Right renal pelvis (tissue), 4 donors: Measurements from ENCODE around the gene IRAK2. TPM values are rescaled to one million over a fixed set of nuclear protein-coding genes. Genes with fewer than 3 reads are reported as not detected.
"Not testable (repeated sequence)": the region's sequence is repeated elsewhere in the genome, so short reads cannot be mapped to it uniquely, and the experiment has no call there.

Experiments
- DNase-seq, 4 donors: peaks; one replicate each; pipeline ENCODE4 v3.0.0-alpha.2; 2013; ENCODE audit warnings: low read depth in 4 of 4, low spot score in 3 of 4, missing footprints in 1 of 4
- polyA plus RNA-seq, 4 donors: library from polyadenylated mRNA; unstranded; fragments of 120-200 nt; gene quantifications; one replicate each; pipeline ENCODE4 v1.2.1, GENCODE V29; 2013; ENCODE audit not compliant: insufficient read length in 4 of 4

IRAK2 gene
- 1 to 10 TPM in 1 of 4 donors, under 1 TPM in 3; 0.65 to 1.1 (median 0.88) TPM for polyA plus RNA-seq

GRCh38 chr3:10164546-10165393 is at the start of gene IRAK2:
Gene IRAK2 (plus strand): TSS chr3:10164919. CDS start chr3:10164955, 36 bp downstream.
- no peak for DNase-seq

DNA sequence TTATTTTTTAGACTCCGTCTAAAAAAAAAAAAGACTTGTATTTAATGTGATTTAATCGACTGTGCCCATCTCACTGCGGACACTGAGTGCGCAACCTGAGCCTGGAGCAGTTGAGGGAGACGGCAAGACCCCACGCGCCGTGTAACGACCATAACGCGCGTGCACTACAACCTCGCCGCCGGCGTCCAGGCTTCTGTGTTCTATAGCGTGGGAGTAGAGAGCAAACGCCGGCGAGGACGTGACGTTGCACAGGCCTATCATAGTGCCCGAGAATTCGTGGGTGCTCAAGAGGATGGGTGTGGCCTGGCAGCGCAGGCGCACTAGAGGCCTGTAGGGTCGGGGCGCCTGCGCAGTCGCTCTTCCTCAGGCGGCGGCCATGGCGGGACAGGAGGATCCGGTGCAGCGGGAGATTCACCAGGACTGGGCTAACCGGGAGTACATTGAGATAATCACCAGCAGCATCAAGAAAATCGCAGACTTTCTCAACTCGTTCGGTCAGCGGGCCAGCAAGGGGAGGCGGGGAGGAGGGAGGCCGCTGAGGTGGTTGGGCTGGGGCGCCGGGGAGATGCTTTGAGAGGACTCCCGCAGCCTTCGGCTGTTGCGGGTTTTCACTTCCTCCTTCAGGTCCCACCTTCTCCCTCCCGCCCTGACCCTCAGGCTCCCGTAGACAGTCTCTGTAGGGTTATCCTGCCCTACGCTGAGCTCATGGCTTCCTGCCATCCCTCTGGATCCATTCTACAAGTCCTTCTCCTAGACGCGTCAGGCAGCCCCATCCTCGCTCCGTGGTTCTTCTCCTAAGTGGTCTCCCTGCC is 49.2 kb upstream of the IRAK2 start, which contains the start of gene BRK1:
BRK1 (plus strand) TSS at position 350 of the 812 bp plus-strand sequence; CDS start at position 377, 27 bp downstream.
- DNase-seq = peak; percentile 84 to 90 (median 88)

DNA sequence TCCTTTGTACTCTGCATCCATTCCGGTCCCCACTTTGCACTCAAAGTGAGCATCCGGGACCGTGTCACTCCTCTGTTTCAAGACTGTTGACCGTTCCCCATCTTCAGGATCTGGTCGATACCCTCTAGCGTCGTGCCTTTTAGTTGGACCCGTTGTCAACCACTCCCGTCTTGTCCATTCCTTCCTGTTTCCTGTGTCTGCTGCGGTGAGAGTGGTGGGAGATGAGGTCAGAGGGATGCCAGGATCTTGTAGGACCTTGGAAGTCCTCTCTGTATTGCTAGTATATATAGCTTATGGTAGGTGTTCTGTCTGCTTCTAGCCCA is 48.6 kb upstream of the IRAK2 start:
- DNase-seq = no peak

DNA sequence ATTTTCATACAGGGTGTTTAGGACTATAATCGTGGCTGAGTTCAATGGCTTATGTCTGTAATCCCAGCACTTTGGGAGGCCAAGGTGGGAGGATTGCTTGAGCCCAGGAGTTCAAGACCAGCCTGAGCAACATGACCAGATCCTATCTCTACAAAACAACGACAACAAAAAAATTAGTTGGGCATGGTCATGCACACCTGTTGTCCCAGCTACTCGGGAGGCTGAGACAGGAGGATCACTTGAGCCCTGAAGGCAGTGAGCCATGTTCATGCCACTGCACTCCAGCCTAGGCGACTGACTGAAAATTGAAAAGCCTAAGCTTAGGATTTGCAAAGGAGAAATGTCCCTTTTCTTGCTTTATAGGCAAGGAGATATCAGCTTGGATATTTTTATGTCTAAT is 47.8 kb upstream of the IRAK2 start:
- no peak for DNase-seq

- no peak for DNase-seq
Observed at GRCh38 chr3:10119376-10119775, 45.3 kb upstream of the IRAK2 start.

GRCh38 chr3:10121064-10121463 is 43.7 kb upstream of the IRAK2 start:
- DNase-seq = no peak

GRCh38 chr3:10122724-10123123 is 42.0 kb upstream of the IRAK2 start:
- no peak for DNase-seq

DNA sequence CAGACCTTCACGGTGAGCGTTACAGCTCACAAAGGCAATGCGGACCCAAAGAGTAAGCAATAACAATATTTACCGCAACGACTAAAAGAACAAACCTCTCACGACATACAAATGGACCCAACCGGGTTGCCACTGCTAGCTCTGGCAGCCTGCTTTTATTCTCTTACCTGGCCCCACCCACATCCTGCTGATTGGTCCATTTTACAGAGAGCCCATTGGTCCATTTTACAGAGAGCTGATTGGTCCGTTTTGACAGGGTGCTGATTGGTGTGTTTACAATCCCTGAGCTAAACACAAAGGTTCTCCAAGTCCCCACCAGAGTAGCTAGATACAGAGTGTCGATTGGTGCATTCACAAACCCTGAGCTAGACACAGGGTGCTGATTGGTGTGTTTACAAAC is 28.8 kb upstream of the IRAK2 start:
- DNase-seq = not testable (repeated sequence)

- no peak for DNase-seq
Observed at GRCh38 chr3:10136426-10137005, 28.2 kb upstream of the IRAK2 start.

GRCh38 chr3:10137178-10137577 is 27.5 kb upstream of the IRAK2 start:
- no peak for DNase-seq

DNA sequence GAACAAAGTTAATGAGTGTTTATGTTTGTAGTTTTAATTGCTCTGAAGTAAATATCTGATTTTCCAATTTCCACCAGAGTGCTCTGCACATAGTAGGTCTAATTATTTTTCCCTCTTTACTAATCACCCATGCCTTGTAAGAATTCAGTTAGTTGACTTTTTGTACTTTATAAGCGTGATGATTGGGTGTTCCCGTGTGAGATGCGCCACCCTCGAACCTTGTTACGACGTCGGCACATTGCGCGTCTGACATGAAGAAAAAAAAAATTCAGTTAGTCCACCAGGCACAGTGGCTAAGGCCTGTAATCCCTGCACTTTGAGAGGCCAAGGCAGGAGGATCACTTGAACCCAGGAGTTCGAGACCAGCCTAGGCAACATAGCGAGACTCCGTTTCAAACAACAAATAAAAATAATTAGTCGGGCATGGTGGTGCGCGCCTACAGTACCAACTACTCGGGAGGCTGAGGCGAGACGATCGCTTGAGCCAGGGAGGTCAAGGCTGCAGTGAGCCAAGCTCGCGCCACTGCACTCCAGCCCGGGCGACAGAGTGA is 23.6 kb upstream of the IRAK2 start:
- no peak for DNase-seq

- no peak for DNase-seq
Observed at GRCh38 chr3:10142707-10143560, 21.8 kb upstream of the IRAK2 start.

- DNase-seq = no peak
Observed at GRCh38 chr3:10145685-10146084, 19.0 kb upstream of the IRAK2 start.

DNA sequence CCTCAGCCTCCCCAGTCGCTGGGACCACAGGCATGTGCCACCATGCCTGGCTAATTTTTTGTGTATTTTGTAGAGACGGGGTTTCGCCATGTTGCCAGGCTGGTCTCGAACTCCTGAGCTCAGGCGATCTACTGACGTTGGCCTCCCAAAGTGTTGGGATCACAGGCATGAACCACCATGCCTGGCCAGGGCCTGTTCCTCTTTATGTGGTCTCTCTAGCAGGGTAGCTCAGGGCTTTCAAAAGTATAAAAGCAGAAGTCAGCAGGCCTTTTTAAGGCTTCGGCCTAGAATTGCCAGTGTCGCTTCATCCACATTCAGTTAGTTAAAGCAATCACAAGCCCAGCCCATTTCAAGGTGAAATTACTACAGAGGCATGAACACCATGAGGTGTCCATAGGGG is 15.5 kb upstream of the IRAK2 start:
- DNase-seq = no peak

- DNase-seq = no peak
Observed at GRCh38 chr3:10150987-10151386, 13.7 kb upstream of the IRAK2 start.

DNA sequence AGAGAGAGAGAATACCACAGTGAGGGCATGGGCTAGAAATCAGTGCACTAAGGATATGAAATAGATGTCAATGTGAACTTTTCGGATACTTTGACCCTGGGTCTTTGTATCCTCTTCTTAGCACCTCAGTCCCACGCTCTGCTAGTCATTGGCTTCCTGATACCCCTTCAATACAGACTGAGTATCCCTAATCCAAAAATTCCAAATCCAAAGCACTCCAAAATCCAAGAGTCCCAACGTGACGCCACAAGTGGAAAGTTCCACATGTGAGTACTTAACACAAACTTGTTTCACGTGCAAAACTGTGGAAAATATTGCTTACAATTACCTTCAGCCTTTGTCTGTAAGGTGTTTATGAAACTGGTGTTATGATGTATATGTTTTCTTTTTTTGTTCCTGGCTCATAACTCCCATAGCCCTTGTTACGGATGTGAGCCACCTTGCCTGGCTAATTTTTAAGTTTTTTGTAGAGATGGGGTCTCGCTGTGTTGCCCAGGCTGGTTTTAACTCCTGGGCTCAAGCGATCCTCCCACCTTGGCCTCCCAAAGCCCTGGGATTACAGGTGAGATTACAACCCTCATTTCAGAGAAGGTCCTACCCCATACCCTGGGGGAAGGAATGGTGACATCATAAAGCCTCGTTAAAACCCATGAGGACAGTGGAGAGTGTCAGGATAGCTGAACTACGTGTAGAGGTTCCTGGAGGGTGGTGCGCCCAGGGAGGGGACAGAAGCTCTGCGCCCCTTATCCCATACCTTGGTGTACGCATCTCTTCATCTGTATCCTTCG is 10.2 kb upstream of the IRAK2 start:
- DNase-seq = no peak

GRCh38 chr3:10155123-10155472 is 9.6 kb upstream of the IRAK2 start:
- no peak for DNase-seq

DNA sequence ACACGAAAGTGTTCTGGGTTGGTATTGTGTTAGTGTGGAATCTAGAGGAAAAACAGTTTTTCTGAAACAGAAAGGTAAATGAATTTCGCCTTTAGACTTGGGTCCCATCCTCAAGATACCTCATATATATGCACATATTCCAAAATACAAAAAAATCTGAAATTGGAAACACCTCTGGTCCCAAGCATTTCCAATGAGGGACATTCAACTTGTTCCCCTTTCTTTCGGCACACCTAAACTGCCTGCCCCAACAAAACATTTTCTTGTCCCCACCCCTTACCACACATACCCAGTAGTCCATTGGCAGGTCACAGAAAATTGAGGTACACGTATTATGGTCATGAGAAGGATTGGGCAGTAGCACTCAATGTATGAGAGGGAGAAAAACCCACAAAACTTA is 9.1 kb upstream of the IRAK2 start:
- DNase-seq = no peak

GRCh38 chr3:10157031-10157430 is 7.7 kb upstream of the IRAK2 start:
- no peak for DNase-seq
